Measurements from ENCODE around the gene FBXO36. TPM values are rescaled to one million over a fixed set of nuclear protein-coding genes. Genes with fewer than 3 reads are reported as not detected.

FBXO36 gene, protein sequence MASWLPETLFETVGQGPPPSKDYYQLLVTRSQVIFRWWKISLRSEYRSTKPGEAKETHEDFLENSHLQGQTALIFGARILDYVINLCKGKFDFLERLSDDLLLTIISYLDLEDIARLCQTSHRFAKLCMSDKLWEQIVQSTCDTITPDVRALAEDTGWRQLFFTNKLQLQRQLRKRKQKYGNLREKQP
- 1.8 and 1.9 TPM in 2 replicates for total RNA-seq

GRCh38 chr2:229922449-229923386, at the start of gene FBXO36:
FBXO36 (plus strand) TSS chr2:229922503; CDS start chr2:229922514, 11 bp downstream.

GRCh38 chr2:229921892-229922448, 333 bp upstream of the FBXO36 start, which contains the start of gene TRIP12:
TRIP12 (minus strand) TSS chr2:229922009; CDS start chr2:229880079, 41,930 bp downstream.

Other genes with a start within 250 kb of the FBXO36 start
- gene DNER, start 207.9 kb upstream of the FBXO36 start, total RNA-seq: 0.58 and 3.7 TPM in 2 replicates
- gene TRIP12, start 494 bp upstream of the FBXO36 start, total RNA-seq: 83.6 and 94.0 TPM in 2 replicates
- gene SLC16A14, start 146.4 kb downstream of the FBXO36 start, total RNA-seq: under 0.01 and 0.23 TPM in 2 replicates

Data from pericardium fibroblast (primary cell).